ENCODE measurements around the gene ID2. TPM values are rescaled to one million over a fixed set of nuclear protein-coding genes. Genes with fewer than 3 reads are reported as not detected.

The ID2 gene
- total and polyA plus RNA-seq, 4 donors = 149 to 488 (median 245) TPM

DNA sequence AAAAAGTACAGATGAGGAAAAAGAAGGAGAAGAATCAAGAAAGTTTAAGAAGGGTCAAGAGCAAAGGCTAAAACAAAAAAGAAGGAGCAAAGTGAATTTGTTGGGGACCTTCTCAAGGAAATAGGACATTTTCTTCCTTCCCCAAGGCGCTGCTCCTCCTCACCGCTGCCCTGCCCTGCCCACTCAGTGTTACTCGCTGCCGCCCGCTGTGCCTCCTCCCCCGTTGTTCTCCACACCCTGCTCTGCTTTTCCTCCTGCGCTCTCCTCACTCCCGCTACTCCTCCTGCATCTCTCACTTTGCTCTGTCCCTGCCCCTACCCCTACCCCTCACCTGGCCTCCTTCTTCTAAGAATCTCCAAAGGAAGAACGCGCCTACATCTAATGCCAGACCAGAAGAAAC is 50.7 kb downstream of the ID2 start (continued):
- TF ChIP-seq RAD21 (IDR thresholded peaks at IDR 0.05) = no peak

Other genes with a start within 250 kb of the ID2 start
- gene KIDINS220, start 155.6 kb downstream of the ID2 start, total RNA-seq = 10 to 100 TPM; 50.1 to 50.9 TPM
- 10 to 100 TPM in 1 of 2 donors, 1 to 10 TPM in 1; 8.1 to 11.6 TPM for gene KIDINS220, start 155.6 kb downstream of the ID2 start, polyA plus RNA-seq